GM21360 (cell line): Measurements from ENCODE around the gene SGTA.
"Not testable (repeated sequence)": the region's sequence is repeated elsewhere in the genome, so short reads cannot be mapped to it uniquely, and the experiment has no call there.

Source experiments
- ATAC-seq: cut with Tn5 transposase; IDR thresholded peaks from one replicate; pipeline ENCODE4 v1.9.1; 2021; ENCODE audit warnings: mild to moderate bottlenecking, moderate library complexity; ENCODE audit not compliant: unreplicated experiment

SGTA gene

DNA sequence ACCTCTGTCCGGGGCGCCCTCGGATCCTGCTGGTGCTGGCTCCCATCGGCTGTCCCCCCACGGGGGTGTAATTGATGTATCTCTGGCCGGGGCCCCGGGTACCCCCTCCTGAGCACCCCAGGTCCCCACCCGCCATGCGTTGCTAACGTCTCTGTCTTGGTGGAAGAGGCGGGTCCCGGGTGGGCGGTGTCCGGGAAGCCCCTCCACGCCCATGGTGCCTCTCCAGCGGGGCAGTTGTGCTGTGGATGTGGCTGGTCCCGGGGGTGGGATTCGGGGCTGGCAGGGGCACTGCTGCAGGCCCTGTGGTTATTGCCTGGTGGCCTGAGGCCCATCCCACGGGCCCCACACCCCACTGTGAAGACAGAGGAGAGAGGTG, 66.8 kb downstream of the SGTA start:
- ATAC-seq = no peak

GRCh38 chr19:2715470-2716274, 67.4 kb downstream of the SGTA start:
- no peak for ATAC-seq

DNA sequence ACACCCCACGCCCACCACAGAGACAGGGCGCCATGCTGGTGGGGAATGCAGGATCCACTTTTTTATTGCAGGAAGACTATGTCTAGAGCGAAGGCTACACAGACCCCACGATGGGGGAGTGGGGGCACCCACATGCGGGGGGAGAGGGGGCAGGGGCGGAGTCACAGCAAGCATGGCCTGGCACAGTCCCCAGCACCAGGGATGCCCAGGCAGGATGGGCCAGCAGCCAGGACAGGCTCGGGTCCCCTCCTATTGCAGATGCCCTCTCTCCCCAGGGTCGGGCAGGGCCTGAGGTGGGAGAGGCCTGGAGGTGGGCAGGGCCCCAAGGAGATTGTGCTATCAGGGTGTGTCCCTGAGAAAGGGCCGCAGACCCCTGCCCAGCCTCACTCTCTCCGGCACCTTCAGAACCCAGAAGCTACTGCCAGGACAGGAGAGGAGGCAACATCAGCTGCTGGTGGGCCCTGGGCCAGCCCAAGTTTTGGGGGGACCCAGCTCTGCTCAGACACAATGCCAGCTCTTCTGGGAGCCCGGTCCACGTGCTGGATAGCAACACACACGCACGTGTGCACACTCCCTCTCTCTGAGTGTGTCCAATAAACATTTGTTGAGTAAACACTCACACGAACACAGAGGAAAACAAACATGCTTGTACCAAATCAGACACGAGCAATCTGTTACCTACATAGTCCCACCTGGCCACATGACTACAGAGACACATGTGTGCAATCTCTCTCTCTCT, 68.4 kb downstream of the SGTA start:
- no peak for ATAC-seq

DNA sequence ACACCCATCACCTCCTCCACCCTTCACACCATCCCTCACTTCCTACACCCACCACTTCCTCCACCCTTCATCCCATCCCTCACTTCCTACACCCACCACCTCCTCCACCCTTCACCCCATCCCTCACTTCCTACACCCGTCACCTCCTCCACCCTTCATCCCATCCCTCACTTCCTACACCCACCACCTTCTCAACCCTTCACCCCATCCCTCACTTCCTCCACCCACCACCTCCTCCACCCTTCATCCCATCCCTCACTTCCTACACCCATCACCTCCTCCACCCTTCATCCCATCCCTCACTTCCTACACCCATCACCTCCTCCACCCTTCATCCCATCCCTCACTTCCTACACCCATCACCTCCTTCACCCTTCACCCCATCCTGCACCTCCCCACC, 69.0 kb downstream of the SGTA start:
- ATAC-seq = not testable (repeated sequence)

GRCh38 chr19:2713170-2713569, 69.9 kb downstream of the SGTA start:
- not testable (repeated sequence) for ATAC-seq

GRCh38 chr19:2711875-2712205, 71.2 kb downstream of the SGTA start:
- no peak for ATAC-seq

DNA sequence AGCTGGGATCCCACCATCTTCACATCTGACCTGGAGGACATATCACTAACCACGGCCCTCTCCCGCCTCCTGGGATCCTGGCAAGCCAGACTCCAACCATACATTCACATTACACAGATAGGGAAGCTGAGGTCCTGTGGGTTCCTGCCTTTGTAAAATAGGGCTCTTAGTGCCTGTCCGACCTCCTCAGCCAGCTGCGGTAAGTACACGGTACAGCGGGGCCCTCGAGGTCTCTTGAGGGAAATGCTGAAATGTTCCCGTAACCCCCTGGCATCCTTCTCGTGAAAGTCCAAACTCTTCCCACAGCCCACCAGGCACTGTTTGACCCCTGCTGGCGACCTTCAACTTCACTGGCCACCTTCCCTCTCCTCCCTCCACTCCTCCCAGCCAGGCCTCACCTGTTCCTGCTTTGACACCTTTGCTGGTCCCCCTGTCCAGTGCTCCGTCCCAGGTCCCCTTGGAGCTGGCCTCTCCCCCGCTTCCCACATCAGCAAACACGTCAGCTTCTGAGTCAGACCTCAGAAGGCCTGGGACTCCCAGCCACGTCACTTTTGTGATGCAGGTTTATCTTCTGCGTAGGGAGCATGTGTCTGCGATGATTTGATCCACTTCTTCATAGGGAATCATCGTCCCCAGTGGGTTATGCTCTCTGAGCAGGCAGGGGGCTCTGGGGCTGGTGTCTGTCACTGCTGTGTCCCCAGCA, 71.8 kb downstream of the SGTA start:
- ATAC-seq = no peak

DNA sequence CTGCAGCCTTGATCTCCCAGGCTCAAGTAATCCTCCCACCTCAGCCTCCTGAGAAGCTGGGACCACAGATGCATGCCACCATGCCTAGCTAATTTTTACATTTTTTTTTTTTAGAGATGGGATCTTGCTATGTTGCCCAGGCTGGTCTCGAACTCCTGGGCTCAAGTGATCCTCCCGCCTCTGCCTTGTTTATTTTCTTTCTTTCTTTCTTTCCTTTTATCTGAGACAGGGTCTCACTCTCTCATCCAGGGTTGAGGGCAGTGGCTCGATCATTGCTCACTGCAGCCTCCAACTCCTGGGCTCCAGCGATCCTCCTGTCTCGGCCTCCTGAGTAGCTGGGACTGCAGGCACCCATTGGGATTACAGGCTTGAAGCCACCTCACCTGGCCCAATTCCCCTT, 76.8 kb downstream of the SGTA start:
- no peak for ATAC-seq
